Renal cortex interstitium (tissue), 3 donors: ENCODE measurements around the gene CCDC112. TPM values are rescaled to one million over a fixed set of nuclear protein-coding genes. Genes with fewer than 3 reads are reported as not detected.

Experiments used
- polyA plus RNA-seq, 3 donors: library from polyadenylated mRNA; unstranded; fragments of 120-200 nt; gene quantifications; one replicate each; pipeline ENCODE4 v1.2.1, GENCODE V29; 2013; ENCODE audit not compliant: insufficient read length in 3 of 3

CCDC112 gene
- polyA plus RNA-seq, 3 donors, result 15.3 to 19.7 (median 15.9) TPM

Other genes with a start within 250 kb of the CCDC112 start
- gene TRIM36, start 126.7 kb downstream of the CCDC112 start, polyA plus RNA-seq, result 1 to 10 TPM; 2.3 to 2.8 (median 2.8) TPM
- 10 to 100 TPM; 28.4 to 33.7 (median 30.3) TPM for gene PGGT1B, start 33.8 kb downstream of the CCDC112 start, polyA plus RNA-seq
- gene FEM1C, start 248.1 kb upstream of the CCDC112 start, polyA plus RNA-seq, result 10 to 100 TPM; 20.8 to 24.3 (median 21.6) TPM